ENCODE measurements around the gene PLOD1.

The PLOD1 gene

DNA sequence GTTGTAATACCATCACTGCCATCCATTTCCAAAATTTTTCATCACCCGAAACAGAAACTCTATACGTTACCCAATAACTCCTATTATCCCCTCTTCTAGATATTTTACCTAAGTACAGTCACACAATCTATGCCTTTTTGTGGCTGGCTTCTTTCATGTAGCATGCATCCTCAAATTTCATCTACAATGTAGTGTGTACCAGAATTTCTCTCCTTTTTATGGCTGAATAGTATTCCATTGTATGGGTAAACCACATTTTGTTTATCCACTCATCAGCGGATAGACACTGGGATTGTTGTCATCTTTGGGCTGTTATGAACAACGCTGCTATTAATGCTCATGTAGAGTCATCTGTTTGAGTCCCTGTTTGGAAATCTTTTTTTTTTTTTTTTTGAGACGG lies 29.5 kb upstream of the PLOD1 start:
- TF ChIP-seq CTCF (IDR thresholded peaks at IDR 0.05): no peak
- TF ChIP-seq ZFX (IDR thresholded peaks at IDR 0.05; ENCODE audit: borderline replicate concordance): no peak
- no peak overlapping the region for H3K27ac ChIP-seq

GRCh38 chr1:11906870-11907269 lies 27.6 kb upstream of the PLOD1 start:
- no peak for TF ChIP-seq ZFX (IDR thresholded peaks at IDR 0.05; ENCODE audit: borderline replicate concordance)
- peak overlapping the region; percentile 100 for H3K27ac ChIP-seq

DNA sequence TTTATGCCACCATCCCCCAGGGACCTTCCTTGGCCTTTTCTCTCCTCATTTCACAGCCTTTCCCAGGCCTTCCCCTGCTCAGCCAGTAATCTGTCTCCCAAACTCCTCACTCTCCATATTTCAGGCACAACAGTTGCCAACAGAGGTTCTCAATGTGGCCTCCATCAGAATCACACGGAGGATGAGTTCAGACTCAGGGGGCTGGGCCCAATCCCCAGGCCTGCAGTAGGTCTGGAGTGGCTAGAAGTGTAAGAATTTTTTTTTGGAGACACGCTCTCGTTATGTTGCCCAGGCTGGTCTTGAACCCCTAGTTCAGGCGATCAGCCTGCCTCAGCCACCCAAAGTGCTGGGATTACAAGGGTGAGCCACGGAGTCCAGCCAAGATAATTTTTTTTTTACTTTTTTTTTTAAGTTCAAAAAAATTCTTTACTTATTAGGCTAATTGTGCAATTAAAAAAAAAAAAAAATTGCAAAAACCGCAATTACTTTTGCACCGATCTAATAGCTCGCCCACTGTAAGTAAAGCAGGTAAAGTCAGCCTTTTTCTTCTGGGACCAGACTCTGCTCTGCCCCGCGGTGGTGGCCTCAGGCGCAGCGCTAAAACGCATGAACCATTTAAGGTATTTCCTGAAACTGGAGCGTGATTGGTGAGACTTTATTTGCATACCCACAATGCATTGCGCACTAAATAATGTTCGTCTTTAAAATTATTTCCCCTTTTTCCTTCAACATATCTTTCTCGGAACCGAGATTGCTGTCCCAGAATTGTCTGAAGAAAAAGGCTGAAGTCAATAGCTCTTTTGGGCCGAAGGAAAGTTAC lies 27.0 kb upstream of the PLOD1 start:
- TF ChIP-seq ZFX (IDR thresholded peaks at IDR 0.05; ENCODE audit: borderline replicate concordance) (no peak), CTCF (IDR thresholded peaks at IDR 0.05) (peak; percentile 89)
- H3K27ac ChIP-seq: peak overlapping the region; percentile 100

GRCh38 chr1:11908095-11908675 lies 26.3 kb upstream of the PLOD1 start:
- no peak for TF ChIP-seq ZFX (IDR thresholded peaks at IDR 0.05; ENCODE audit: borderline replicate concordance)
- TF ChIP-seq CTCF (IDR thresholded peaks at IDR 0.05): no peak
- H3K27ac ChIP-seq: peak overlapping the region; percentile 100

DNA sequence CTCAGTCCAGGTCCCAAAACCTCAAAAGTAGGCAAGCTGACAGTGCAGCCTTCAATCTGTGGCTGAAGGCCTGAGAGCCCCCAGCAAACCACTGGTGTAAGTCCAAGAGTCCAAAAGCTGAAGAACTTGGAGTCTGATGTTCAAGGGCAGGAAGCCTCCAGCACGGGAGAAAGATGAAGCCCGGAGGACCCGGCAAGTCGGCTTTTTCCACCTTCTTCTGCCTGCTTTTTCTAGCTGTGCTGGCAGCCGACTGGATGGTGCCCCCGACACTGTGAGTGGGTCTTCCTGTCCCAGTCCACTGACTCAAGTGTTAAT lies 23.6 kb upstream of the PLOD1 start:
- peak overlapping the region; percentile 100 for H3K27ac ChIP-seq

GRCh38 chr1:11912000-11912399 lies 22.5 kb upstream of the PLOD1 start:
- TF ChIP-seq CTCF (IDR thresholded peaks at IDR 0.05) (no peak), ZFX (IDR thresholded peaks at IDR 0.05; ENCODE audit: borderline replicate concordance) (no peak)
- peak overlapping the region; percentile 39; the same call in 1 of the 2 replicates for H3K27ac ChIP-seq

- peak overlapping the region; percentile 39 for H3K27ac ChIP-seq
These were observed 21.9 kb upstream of the PLOD1 start for GRCh38 chr1:11912482-11913216.

DNA sequence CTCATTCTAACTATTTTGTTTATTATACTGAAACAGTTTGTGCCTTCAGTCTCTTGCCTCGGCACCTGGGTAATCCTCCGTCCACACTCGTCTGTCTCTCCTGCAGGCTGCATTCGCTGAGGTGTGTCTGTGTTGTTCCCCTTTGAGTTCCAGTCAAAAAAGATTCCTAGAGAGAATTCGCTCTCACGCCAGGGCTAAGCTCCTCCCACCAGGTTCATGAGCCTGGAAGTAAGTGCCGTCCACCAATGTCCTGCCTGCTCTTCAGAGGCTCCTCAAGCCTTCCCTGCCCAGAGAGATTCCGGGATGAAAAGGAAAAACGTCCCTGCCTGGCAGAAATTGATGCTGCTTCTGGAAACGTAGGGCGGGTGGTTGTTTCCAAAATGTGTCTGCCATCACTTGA lies 21.2 kb upstream of the PLOD1 start:
- H3K27ac ChIP-seq: peak overlapping the region; percentile 39
- no peak for TF ChIP-seq ZFX (IDR thresholded peaks at IDR 0.05; ENCODE audit: borderline replicate concordance)
- TF ChIP-seq CTCF (IDR thresholded peaks at IDR 0.05): no peak

Measured in 22Rv1 (cell line).